NB4 (cell line): Measurements from ENCODE around the gene SLC2A4.

Experiments
- POLR2A ChIP-seq: IDR thresholded peaks from 2 replicates; pipeline ENCODE4 v1.6.1; 2011; ENCODE audit warnings: mild to moderate bottlenecking; ENCODE audit not compliant: insufficient read length; ENCODE audit errors: extremely low read depth
- TF ChIP-seq, protein P1 (sequence below): IDR thresholded peaks from one replicate; pipeline ENCODE4 v1.5.1; 2012; ENCODE audit warnings: low read depth, low read length
- TF ChIP-seq, protein P2 (sequence below): IDR thresholded peaks from 2 replicates; pipeline ENCODE4 v1.6.1; 2011; ENCODE audit warnings: low read depth, low read length

DNA sequence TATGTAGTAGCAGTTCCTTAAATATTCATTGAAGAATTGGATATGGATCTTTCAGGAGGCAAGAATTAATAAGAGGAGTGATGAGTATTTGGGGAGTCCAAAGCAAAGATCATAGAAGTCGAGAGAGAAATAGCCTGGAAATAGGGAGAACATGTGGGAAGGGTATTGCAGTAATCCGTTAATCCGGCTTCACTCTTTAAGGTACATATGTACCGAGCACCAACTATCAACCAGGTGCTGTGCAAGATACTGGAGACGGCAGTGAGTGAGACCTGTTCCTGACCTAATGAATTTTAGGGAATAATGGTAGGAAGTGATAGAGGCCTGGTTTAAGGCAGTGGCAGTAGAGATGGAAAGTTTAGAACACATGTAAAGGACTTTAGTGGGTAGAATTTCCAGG is 28.4 kb upstream of the SLC2A4 start:
- TF ChIP-seq, protein P1, sequence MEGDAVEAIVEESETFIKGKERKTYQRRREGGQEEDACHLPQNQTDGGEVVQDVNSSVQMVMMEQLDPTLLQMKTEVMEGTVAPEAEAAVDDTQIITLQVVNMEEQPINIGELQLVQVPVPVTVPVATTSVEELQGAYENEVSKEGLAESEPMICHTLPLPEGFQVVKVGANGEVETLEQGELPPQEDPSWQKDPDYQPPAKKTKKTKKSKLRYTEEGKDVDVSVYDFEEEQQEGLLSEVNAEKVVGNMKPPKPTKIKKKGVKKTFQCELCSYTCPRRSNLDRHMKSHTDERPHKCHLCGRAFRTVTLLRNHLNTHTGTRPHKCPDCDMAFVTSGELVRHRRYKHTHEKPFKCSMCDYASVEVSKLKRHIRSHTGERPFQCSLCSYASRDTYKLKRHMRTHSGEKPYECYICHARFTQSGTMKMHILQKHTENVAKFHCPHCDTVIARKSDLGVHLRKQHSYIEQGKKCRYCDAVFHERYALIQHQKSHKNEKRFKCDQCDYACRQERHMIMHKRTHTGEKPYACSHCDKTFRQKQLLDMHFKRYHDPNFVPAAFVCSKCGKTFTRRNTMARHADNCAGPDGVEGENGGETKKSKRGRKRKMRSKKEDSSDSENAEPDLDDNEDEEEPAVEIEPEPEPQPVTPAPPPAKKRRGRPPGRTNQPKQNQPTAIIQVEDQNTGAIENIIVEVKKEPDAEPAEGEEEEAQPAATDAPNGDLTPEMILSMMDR, result no peak
- TF ChIP-seq, protein P2, sequence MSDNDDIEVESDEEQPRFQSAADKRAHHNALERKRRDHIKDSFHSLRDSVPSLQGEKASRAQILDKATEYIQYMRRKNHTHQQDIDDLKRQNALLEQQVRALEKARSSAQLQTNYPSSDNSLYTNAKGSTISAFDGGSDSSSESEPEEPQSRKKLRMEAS, result no peak
- TF ChIP-seq POLR2A, result no peak
